Mucosa of stomach (tissue), 1 donor: ENCODE data around the gene MORC2.

Experiments
- H3K27me3 ChIP-seq: one replicate; pipeline ENCODE4 v1.7.0; 2013; ENCODE audit warnings: mild to moderate bottlenecking, low read length; ENCODE audit not compliant: control insufficient read depth, insufficient read depth
- H3K36me3 ChIP-seq: one replicate; pipeline ENCODE4 v1.7.0; 2013; ENCODE audit warnings: low read length; ENCODE audit not compliant: control insufficient read depth, insufficient read depth
- H3K4me1 ChIP-seq: one replicate; pipeline ENCODE4 v1.7.0; 2013; ENCODE audit warnings: mild to moderate bottlenecking, low read length; ENCODE audit not compliant: control insufficient read depth, insufficient read depth
- H3K4me3 ChIP-seq: one replicate; pipeline ENCODE4 v1.7.0; 2013; ENCODE audit warnings: low read length
- H3K9ac ChIP-seq: one replicate; pipeline ENCODE4 v1.7.0; 2013; ENCODE audit warnings: mild to moderate bottlenecking, low read length, moderate library complexity
- H3K9me3 ChIP-seq: one replicate; pipeline ENCODE4 v1.7.0; 2013; ENCODE audit warnings: mild to moderate bottlenecking, low read length, moderate library complexity; ENCODE audit not compliant: control insufficient read depth
- donor health status: Pancreatic carcinoma.

MORC2 gene

DNA sequence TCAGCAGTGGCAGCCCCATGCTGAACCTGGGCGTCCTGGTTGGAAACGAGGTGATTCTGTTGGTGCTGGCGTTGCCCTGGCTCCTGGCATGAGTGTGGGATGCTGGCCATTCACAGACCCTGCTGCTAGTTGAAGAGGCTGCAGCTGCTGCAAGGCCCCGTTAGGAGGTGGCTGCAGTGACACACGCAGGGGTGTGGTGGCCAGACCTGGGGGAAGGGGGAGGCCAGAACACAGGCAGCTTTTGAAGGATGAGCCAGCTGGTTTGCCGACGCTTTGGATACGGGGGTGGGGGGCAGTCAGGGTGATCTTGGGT lies 77.2 kb downstream of the MORC2 start:
- no peak overlapping the region for H3K4me3 ChIP-seq
- H3K4me1 ChIP-seq = no peaks in the 10 kb centered on the region
- H3K9ac ChIP-seq = no peak overlapping the region
- no peaks in the 10 kb centered on the region for H3K9me3 ChIP-seq
- H3K27me3 ChIP-seq = no peaks in the 10 kb centered on the region
- H3K36me3 ChIP-seq = no peaks in the 10 kb centered on the region

DNA sequence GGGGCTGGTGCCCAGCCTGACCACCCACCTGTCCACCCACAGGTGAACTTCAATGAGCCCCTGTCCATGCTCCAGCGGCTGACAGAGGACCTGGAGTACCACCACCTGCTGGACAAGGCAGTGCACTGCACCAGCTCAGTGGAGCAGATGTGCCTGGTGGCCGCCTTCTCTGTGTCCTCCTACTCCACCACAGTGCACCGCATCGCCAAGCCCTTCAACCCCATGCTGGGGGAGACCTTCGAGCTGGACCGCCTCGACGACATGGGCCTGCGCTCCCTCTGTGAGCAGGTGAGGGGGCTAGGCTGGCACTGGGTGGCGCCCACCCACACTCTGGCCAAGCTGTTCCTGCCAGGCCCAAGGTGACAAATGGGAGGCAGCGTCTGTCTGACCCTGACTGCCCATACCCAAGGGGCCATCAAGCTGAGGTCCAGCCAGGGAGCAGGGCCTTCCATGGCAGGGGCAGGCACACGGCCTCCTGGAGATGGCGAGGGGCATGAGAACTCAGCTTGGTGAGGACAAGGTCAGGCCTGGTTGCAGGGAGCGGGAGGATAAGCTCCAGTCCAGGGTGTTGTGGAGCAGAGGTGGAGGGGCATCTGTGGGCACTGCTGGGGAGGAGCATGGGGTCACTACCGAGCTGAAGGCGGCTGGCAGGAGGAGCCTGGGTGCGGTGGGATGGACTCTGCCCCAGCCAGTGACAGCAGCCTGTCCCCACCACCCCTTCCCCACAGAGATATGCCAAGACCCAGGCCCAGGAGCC lies 77.7 kb downstream of the MORC2 start:
- Histone ChIP-seq H3K36me3 (no peaks in the 10 kb centered on the region), H3K9me3 (no peaks in the 10 kb centered on the region), H3K9ac (no peak overlapping the region), H3K27me3 (no peaks in the 10 kb centered on the region), H3K4me3 (no peak overlapping the region), H3K4me1 (no peaks in the 10 kb centered on the region)

DNA sequence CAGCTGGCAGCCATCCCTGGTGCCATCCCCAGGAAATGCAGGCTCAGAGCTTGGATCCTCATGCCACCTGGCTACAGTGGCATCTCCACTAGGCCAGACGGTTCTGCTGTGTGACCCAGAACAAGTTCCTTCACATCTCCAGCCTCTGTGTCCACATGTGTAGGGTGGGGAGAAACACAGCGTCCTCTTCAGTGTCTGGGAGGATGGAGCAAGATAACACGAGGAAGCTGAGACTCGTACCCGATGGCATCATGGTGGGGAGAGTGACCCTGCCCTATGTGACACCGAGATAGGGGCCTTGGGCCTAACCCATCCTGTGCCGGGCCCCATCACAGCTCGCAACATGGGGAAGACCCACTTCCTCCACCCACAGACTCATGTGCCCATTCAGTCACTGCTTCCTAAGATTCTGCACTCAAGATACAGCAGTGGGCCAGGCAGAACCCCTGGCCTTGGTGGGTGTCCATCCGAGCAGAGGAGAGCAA lies 78.5 kb downstream of the MORC2 start:
- Histone ChIP-seq H3K4me1 (no peaks in the 10 kb centered on the region), H3K4me3 (no peak overlapping the region), H3K36me3 (no peaks in the 10 kb centered on the region), H3K9me3 (no peaks in the 10 kb centered on the region), H3K27me3 (no peaks in the 10 kb centered on the region), H3K9ac (no peak overlapping the region)

DNA sequence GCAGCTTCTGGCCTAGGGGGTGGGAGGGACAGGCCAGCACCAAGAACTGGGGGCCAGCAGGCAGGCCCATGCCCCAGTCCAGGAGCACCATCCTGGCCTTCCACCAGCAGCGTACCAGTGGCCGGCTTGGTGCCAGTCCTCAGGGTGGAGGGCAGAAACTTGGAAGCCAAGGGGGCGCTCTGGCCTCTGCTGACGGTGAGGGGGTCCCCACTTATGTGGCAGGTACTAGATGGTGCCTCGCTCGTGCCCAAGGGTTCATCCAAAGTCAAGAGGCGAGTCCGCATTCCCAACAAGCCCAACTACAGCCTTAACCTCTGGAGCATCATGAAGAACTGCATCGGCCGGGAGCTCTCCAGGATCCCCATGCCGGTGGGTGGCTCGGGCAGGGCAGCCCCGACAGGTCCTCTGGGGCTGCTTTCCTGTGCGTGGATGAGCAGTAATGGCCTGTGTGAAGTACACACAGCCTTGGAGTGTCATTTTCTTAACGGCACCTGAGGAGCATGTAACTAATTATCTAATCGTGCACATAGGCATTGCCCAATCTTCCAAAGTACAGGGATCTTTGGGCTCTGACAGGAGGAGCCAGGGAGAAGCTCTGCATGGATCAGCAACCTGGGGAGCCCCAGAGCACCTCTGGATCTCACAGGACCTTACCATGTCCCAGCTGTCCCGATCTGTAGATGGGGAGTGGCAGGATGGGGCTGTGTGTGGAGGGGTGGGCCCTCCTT lies 79.1 kb downstream of the MORC2 start:
- Histone ChIP-seq H3K27me3 (no peaks in the 10 kb centered on the region), H3K9me3 (no peaks in the 10 kb centered on the region), H3K9ac (no peak overlapping the region), H3K36me3 (no peaks in the 10 kb centered on the region), H3K4me3 (no peak overlapping the region), H3K4me1 (no peaks in the 10 kb centered on the region)

DNA sequence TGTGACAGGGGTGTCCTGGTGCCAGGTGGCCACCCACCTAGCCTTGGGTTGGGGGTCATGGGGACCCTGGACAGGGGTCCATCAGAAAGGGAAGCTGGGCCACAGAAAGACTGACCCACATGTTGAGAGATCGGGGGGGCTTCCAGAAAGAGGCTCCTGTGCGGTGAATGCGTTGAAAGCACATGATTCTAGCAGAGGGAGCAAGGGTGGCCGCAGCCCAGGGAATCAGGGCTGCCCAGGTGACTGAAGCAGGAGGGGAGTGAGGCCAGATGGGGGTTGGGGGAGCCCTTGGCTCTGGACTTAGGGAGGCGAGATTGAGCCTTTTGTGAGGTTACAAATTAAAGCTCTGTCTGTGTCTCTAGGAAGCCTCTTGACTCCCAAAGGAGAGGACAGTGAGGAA lies 80.7 kb downstream of the MORC2 start:
- Histone ChIP-seq H3K4me1 (no peaks in the 10 kb centered on the region), H3K36me3 (no peaks in the 10 kb centered on the region), H3K9ac (no peak overlapping the region), H3K4me3 (no peak overlapping the region), H3K9me3 (no peaks in the 10 kb centered on the region), H3K27me3 (no peaks in the 10 kb centered on the region)

DNA sequence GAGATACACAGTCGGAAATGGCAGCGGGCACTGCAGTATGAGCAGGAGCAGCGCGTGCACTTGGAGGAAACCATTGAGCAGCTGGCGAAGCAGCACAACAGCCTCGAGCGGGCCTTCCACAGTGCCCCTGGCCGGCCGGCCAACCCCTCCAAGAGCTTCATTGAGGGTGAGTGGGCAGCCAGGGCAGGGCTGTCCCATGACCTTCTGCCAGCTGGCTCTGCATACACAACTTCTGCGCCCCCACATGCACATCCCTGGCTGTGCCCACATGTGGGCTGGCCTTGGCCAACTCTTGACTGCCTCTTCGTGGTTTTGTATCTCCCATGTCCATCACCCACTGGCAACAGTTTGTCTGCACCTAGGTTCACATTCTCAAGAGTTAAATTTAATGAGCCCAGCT lies 81.1 kb downstream of the MORC2 start:
- Histone ChIP-seq H3K27me3 (no peaks in the 10 kb centered on the region), H3K9ac (no peak overlapping the region), H3K36me3 (no peaks in the 10 kb centered on the region), H3K4me1 (no peaks in the 10 kb centered on the region), H3K4me3 (no peak overlapping the region), H3K9me3 (no peaks in the 10 kb centered on the region)

DNA sequence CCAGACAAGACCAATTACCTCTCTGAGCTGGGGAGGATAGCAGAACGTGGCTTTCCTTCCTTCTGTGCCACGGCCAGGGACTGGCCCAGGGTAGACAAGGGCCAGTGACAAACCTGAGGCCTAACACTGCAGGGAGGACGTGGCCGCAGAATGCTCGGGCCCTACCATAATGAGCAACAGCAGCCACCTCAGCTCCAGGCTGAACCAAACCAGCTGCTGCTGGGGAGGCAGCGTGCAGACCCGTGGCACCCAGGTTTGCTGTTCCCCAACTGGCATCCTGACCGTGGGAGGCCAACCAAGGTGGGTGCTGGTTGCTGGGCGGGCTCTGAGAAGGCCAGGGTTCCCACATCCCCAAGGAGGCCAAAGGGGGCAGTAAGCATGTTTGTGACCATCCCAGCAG lies 83.0 kb downstream of the MORC2 start:
- H3K27me3 ChIP-seq = no peaks in the 10 kb centered on the region
- H3K4me1 ChIP-seq = no peaks in the 10 kb centered on the region
- no peaks in the 10 kb centered on the region for H3K36me3 ChIP-seq
- H3K9me3 ChIP-seq = no peaks in the 10 kb centered on the region
- H3K4me3 ChIP-seq = no peak overlapping the region
- no peak overlapping the region for H3K9ac ChIP-seq

DNA sequence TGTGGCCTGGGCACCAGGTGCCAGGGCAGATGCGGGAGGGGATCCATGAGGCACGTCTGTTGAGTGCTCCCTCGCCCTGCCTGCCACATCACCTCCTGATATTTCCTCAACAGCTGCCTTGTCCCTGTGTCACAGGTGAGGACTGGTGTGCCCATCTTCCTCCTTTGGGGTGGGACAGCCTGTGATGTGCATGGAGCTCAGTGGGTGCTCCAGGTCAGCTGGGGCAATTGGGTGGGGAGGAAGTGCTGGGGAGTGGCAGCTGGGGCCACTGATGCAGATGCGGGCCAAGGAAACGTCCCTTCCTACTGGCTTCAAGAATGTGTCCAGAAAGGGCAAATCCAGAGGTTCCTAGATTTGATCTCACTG lies 83.6 kb downstream of the MORC2 start:
- Histone ChIP-seq H3K4me1 (no peaks in the 10 kb centered on the region), H3K27me3 (no peaks in the 10 kb centered on the region), H3K9me3 (no peaks in the 10 kb centered on the region), H3K36me3 (no peaks in the 10 kb centered on the region), H3K9ac (no peak overlapping the region), H3K4me3 (no peak overlapping the region)

DNA sequence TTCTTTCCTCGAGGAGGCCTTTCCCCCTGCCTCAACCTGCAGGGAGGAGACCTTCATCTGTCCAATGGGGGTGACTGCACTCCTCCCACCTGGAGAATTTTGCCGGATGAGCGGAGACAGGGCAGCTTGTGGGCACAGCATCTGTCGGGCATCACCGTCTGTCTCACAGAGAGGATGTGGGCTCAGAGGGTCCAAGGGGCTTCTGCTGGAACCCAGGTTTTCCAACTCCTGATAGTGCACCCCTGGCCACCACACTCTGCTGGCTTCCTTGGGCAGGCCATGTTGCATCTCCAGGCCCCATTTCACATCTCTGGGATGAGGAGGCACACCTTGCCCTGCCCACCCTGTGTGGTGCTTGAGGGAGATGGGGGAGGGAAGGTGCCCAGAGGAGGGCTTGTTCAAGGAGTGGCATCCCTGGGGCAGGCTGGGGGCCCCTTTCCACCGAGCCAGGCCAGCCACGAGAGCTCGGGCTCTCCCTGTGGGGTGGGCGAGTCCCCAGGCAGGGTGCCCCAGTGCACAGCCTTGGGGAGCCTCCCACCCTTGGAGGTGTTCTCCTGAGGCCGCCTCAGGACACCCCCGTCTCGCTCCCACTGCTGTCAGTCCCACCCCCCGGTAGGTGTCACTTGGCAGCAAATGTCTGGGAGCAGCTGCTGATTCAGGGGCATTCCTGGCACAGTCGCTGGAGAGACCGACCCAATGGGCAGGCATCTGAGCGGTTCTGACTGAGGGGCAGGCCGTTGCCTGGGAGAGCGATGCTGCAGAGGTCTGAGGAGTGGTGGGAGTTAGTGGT lies 84.2 kb downstream of the MORC2 start:
- H3K36me3 ChIP-seq = no peaks in the 10 kb centered on the region
- H3K9ac ChIP-seq = no peak overlapping the region
- H3K4me1 ChIP-seq = no peaks in the 10 kb centered on the region
- no peak overlapping the region for H3K4me3 ChIP-seq
- H3K27me3 ChIP-seq = no peaks in the 10 kb centered on the region
- H3K9me3 ChIP-seq = no peaks in the 10 kb centered on the region

DNA sequence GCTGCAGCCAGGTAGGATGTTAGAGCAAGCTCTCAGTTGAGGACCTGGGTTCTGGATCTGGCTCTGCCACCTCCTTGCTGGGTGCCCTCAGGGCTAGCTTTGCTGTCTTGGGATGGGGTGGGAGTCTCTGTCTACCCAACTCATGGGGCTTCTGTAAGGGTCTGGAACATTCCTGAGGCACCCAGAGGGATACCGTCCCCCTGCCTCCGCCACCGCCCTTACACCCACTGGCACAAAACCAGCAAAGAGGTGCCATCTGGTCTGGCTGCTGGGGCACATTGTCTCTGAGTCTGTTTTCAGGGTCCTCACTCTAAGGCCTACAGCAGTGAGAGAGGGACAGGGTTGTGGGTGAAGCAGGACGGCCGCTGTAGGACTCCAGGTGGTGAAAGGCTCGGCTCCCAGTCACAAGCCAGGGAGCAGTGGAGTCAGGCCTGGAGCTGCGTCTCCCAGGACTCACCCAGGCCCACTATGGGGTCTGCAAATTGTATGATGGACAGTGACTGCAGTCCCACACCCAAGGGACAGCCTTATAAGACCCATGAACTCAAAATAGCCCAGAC lies 84.9 kb downstream of the MORC2 start:
- Histone ChIP-seq H3K4me1 (no peaks in the 10 kb centered on the region), H3K9me3 (no peaks in the 10 kb centered on the region), H3K4me3 (no peak overlapping the region), H3K27me3 (no peaks in the 10 kb centered on the region), H3K36me3 (no peaks in the 10 kb centered on the region), H3K9ac (no peak overlapping the region)

DNA sequence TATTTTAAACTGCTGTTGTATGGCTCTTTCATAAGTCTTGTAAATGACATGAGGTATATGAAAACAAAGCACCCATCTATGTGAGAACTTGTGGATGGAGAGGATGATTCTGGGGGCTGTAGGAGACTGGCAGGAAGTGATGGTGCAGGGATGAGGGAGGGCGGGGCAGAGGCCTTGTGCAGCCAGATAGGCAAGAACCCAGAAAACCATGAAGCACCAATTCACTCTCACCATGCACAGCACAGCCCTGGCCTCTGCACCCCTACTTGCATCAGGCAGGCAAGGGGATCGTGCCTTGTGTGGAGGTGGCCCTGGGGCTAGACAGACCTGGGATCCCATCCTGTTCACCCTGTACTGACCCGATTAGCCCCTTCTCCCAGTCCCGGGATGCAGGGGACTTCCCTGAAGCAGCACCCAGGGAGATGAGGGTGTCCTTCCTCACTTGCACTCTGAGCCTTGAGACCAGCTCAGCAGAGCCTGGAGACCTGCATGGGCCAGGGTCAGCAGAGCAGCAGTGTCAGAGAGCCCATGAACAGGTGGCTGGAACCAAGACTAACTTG lies 85.5 kb downstream of the MORC2 start:
- Histone ChIP-seq H3K9me3 (no peaks in the 10 kb centered on the region), H3K27me3 (no peaks in the 10 kb centered on the region), H3K4me1 (no peaks in the 10 kb centered on the region), H3K4me3 (no peak overlapping the region), H3K9ac (no peak overlapping the region), H3K36me3 (no peaks in the 10 kb centered on the region)
